ENCODE data around the gene CFAP299. TPM values are rescaled to one million over a fixed set of nuclear protein-coding genes. Genes with fewer than 3 reads are reported as not detected.

CFAP299 gene
- total and polyA plus RNA-seq, 9 of the 15 experiments (the other 6 are each of a cell fraction or from before 2014, with no cell fraction given), result 0.09 to 3.0 (median 0.76) TPM

GRCh38 chr4:80852061-80852460, 516.5 kb downstream of the CFAP299 start:
- POLR2A ChIA-PET, result no interaction called here
- DNase-seq (ENCODE audit: extremely low read depth in 1 of 4, low spot score in 3 of 4), result no peak
- in situ Hi-C loops (cut with MboI), result no loop called here
- Histone ChIP-seq H3K4me2 (ENCODE audit: insufficient read depth, low read length) (no peak overlapping the region), H3K9me1 (ENCODE audit: control insufficient read depth, insufficient read depth, low read length) (no peaks in the 10 kb centered on the region), H3K27ac (ENCODE audit: extremely low read depth, low read depth, low read length) (no peak overlapping the region), H3K9ac (ENCODE audit: insufficient read depth in 1 of 2, low read depth in 2 of 2, low read length in 2 of 2) (no peak overlapping the region), H2AFZ (ENCODE audit: low read depth, low read length) (no peak overlapping the region), H3K4me1 (replicated peaks in 1 of 2; ENCODE audit: control insufficient read depth in 2 of 2, insufficient read depth in 2 of 2, low read length in 2 of 2) (no peaks in the 10 kb centered on the region), H3K79me2 (ENCODE audit: control insufficient read depth, insufficient read depth, low read length) (no peaks in the 10 kb centered on the region), H3K27me3 (ENCODE audit: control insufficient read depth in 2 of 2, insufficient read depth in 2 of 2, low read length in 2 of 2) (no peaks in the 10 kb centered on the region), H3K9me3 (replicated peaks; ENCODE audit: control insufficient read depth, insufficient read depth, low read depth, low read length) (no peaks in the 10 kb centered on the region), H3K4me3 (no peak overlapping the region), H4K20me1 (replicated peaks; ENCODE audit: control insufficient read depth, insufficient read depth, low read length) (no peaks in the 10 kb centered on the region), H3K36me3 (ENCODE audit: control insufficient read depth, insufficient read depth, low read length) (no peaks in the 10 kb centered on the region)
- no peak for TF ChIP-seq RAD21 (CRISPR knock-in tag; conservative IDR thresholded peaks at IDR 0.05 in 1 of 2, IDR thresholded peaks at IDR 0.05 in 1 of 2)
- no peak for TF ChIP-seq MAFF (IDR thresholded peaks at IDR 0.05; ENCODE audit: low read length)
- TF ChIP-seq ZNF121 (CRISPR knock-in tag; conservative IDR thresholded peaks at IDR 0.05), result no peak
- no peak for TF ChIP-seq POLR3A (IDR thresholded peaks at IDR 0.05; ENCODE audit: borderline replicate concordance, extremely low read depth, insufficient read depth, insufficient read length)
- TF ChIP-seq ATF4 (CRISPR knock-in tag; IDR thresholded peaks at IDR 0.05), result no peak
- TF ChIP-seq HNRNPK (IDR thresholded peaks at IDR 0.05; ENCODE audit: low read depth, low read length, poor library complexity, severe bottlenecking), result no peak
- TF ChIP-seq KLF6 (CRISPR knock-in tag; IDR thresholded peaks at IDR 0.05; ENCODE audit: borderline replicate concordance), result no peak
- no peak for TF ChIP-seq TEAD2 (tag; IDR thresholded peaks at IDR 0.05)
- TF ChIP-seq CBX1 (IDR thresholded peaks at IDR 0.05; ENCODE audit: low read depth), result no peak
- TF ChIP-seq, protein P1, sequence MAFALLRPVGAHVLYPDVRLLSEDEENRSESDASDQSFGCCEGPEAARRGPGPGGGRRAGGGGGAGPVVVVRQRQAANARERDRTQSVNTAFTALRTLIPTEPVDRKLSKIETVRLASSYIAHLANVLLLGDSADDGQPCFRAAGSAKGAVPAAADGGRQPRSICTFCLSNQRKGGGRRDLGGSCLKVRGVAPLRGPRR (CRISPR knock-in tag; IDR thresholded peaks at IDR 0.05), result no peak
- TF ChIP-seq RHOXF2B (CRISPR knock-in tag; conservative IDR thresholded peaks at IDR 0.05), result no peak
- TF ChIP-seq EGR1 (conservative IDR thresholded peaks at IDR 0.05), result no peak
- no peak for TF ChIP-seq GTF2A2 (tag; IDR thresholded peaks at IDR 0.05)
- no TSS peak for BruUV-seq (replicated peaks)
- intact Hi-C loops (cut with micrococcal nuclease), result no loop called here
- no peak for FAIRE-seq
- ATAC-seq, result no peak
- 0% methylated on average over 2 of the region's 2 CpGs for WGBS (ENCODE audit: insufficient coverage, low coverage, missing lambda C conversion rate)
- CTCF ChIA-PET (ENCODE audit: low intra/inter-chr PET ratio), result no interaction called here

Data from K562 (cell line).